Activated CD8-positive, alpha-beta memory T cell treated with anti-CD3 and anti-CD28 coated beads for 4 hours (primary cell): ENCODE data around the gene CASP10.
"Not testable (repeated sequence)": the region's sequence is repeated elsewhere in the genome, so short reads cannot be mapped to it uniquely, and the experiment has no call there.

Source experiments
- DNase-seq, 2 donors: peaks; one replicate each; pipeline ENCODE4 v3.0.0-alpha.2; 2020; ENCODE audit warnings: low read depth in 2 of 2

The CASP10 gene

DNA sequence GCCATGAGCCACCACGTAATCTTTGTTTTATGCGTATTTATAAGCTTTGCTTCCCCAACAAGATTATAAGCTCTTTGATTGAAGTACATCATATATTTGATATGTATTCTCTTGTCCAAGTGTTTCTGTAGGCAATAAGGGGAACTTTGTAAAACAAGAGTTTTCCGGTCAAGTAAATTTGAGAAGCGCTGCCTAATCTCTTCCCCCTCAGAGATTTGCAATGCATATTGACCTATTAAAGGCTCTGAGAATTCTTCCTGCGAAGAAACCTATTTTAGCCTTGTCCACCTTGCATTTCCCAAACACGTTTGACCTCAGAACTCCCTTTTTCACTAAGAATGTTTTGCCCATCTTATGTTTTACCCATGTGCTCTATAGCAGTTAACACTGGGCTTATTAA is 26.9 kb upstream of the CASP10 start:
- DNase-seq, result no peak

DNA sequence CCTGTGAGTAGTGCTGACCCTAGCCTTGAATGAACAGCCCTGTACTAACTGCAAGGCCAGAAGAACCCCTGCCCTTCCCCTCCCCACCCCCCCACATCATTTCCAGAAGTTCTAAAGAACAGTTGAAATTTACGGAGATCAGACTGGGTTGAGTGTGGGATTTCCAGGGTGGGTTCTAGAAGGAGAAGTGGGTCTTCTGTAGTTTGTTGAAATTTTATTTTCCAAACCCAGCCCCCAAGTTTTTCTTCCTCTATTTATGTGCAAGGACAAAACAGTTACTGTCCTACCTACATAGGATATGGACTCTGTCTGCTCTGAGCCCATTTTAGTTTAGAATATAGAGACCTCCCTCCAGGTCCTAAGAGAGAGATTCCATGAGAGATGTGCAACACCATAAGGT is 26.3 kb upstream of the CASP10 start:
- no peak for DNase-seq

DNA sequence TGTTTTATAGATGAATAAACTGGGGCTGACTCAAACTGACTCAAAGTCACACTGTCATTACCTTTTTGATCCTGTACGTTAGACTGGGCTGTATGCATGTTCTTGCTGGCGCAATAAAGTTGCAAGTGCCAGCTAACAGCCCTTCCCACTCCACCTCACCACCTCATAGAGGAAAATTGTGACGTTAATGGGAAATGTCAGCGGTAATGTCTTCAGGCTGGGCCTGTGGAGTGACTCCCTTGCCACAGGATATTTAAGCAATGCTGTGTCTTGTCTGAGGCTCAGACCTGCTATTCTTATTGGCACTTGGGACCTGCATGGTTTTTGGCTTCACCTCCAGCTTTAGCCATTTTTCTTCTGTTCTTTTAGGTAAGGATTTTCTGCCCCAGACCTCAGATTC is 25.2 kb upstream of the CASP10 start:
- no peak for DNase-seq

DNA sequence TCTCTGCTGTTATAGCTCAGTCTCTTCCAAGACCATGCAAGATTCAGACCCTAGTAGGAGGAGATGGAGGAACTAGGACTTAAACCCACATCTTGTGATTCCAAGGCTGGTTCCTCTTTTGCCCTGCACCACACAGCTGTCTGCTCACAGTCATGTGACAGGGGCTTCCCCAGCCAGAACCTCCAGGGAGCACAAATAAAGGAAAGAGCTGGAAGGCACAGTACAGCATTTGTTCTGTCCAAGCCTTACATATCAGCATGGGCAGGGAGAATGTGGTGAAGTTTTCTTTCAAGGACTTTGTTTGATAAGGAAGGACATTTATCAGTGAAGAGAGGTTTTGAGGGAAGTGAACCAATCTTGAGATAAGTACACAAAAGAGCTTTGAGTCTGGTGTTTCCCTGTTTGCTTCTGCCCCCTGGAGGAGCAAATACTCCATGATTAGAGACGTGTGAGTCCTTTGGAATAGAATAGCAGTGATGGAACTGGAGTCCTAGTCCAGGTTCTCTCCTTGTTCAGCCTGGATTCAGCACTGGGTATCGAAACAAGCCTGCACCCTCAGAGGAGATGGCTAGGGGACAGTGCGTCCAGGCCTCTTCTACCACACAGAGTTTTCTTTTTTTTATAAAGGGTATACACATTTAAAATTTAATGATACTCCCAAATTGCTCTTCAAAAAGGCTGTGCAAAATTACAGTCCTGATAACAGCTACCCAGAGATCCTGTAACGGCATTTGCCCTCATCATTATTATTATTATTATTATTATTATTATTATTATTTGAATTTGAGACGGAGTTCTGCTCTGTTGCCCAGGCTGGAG is 24.6 kb upstream of the CASP10 start:
- peak; percentile 14 to 30 for DNase-seq

DNA sequence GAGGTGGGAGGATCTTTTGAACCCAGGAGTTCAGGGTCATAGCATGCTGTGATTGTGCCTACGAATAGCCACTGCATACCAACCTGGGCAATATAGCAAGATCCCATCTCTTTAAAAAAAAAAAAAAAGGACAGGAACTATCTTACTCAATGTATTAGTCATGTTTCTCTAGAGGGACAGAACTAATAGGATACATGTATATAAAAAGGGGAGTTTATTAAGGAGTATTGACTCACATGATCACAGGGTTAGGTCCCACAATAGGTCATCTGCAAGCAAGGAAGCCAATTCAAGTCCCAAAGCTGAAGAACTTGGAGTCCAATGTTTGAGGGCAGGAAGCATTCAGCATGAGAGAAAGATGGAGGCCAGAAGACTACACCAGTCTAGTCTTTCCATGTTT is 18.8 kb upstream of the CASP10 start:
- DNase-seq, result no peak

DNA sequence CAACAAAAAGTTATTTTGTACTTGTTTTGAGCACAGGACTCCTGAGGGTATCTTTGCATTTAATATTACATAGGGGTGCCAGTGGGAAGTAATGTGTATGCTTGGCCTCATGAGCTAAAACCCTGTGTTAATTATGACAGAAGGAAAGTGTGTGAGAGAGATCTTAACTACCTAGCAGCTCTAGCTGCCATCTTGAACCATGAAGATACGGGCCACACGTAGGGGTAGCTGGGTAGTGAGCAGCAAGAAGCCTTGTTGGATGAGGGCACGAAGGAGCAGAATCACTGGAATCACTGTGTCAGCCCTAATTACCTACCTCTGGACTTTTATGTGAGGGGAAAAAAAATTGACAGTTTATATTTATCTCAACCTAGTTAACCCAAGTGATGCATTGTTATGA is 15.4 kb upstream of the CASP10 start:
- DNase-seq, result no peak

DNA sequence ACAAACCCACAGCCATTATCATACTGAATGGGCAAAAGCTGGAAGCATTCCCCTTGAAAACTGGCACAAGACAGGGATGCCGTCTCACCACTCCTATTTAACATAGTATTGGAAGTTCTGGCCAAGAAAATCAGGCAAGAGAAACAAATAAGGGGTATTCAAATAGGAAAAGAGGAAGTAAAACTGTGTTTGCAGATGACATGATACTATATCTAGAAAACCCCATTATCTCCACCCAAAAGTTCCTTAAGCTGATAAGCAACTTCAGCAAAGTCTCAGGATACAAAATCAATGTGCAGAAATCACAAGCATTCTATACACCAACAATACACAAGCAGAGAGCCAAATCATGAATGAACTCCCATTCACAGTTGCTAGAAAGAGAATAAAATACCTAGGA is 14.4 kb upstream of the CASP10 start:
- not testable (repeated sequence) for DNase-seq

DNA sequence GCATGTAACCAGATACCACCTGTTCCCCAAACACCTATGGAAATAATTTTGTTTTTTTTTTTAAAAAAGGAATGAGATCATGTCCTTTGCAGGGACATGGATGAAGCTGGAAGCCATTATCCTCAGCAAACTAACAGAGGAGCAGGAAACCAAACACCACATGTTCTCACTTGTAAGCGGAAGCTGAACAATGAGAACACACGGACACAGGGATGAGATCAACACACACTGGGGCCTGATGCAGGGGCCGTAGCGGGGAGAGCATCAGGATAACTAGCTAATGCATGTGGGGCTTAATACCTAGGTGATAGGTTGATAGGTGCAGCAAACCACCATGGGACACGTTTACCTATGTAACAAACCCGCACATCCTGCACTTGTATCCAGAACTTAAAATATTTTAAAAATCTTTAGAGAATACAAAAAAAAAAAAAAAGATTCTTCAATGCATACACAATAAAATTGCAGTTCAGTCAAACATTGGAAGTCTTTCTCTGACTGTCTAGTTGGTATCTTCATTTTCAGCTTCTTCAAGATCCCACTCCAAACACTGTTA is 11.6 kb upstream of the CASP10 start:
- DNase-seq, result no peak

DNA sequence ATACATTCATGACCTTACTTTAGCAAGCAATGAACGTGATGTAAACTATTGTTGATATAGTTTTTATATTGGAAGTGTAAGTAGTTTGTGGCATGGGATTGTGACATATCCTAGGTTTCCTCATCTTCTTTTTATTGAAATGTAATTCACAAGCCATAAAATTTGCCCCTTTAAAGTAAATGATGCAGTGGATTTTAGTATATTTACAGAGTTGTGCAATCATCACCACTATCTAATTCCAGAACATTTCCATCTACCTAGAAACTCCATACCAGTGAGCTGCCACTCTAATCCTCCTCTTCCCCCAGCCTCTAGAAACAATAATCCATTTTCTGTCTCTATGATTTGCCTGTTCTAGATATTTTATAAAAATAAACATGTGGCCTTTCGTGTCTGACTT is 10.7 kb upstream of the CASP10 start:
- no peak for DNase-seq

DNA sequence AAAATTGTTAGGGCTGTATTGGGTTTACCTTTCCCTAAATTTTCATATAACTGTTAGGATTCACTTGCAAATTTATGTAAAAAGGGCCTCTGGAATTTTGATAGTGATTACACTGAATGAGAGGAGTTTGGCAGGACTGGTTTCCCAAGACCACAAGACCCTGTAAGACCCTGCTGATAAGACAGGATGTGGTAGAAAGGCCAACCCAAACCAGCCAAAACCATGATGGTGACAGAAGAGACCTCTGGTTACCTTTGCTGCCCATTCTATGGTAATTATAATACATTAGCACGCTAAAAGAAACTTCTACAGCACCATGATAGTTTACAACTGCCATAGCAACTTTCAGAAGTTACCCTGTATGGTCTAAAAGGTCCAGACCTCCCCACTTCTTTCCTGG is 8.3 kb upstream of the CASP10 start:
- DNase-seq, result no peak

DNA sequence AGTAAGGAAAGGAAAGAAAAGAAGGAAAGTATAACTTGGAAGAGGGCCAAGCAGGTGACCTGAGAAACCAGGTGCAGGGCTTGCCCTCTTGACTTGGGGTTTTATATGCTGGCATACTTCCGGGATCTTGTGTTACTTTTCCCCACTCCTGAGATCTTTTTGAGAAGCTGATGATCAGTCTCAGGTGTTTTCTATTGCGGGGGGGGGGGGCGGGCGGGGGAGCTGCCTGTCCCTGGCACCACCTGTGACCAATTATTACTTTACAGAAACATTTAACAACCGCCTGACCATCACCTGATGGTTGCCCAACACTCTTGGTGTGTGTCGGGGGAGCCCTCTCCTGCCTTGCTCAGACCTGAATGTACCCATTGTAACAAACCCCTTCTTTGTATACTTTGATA is 6.9 kb upstream of the CASP10 start:
- no peak for DNase-seq

DNA sequence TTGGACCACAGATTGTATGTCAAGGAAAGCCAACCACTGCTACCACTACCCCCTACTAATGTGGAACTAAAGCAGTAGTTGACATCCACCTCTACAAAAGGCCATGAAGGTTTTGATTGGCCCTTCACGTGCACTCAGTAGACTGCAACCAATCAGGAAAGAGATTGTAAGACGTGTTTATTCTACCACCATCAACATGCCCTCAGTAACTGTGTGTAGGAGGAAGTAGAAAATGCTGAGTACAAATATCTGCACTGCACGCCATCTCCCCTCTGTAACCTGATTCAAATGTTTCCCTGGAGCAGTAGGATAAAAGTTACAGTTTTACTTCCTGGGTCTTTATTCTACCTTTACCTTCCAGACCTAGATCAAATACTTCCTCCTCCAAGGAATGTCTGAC is 2.9 kb upstream of the CASP10 start:
- DNase-seq, result no peak

DNA sequence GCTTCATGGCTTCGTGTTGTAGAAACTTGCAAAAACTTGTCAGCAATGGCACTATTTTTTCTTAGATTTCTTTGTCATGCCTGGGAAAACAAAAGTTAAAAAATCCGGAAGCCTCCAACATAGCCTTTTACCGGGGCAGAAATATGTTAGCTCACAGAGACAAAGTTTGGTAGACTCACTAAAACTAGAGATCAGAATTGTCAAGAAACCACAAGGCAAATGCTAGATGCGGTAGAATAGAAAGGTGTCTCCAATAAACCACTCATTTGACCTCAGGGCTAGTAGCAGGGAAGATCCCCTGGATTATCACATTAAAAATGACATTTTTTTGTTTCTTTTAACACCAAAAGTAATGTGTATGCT is 405 bp downstream of the CASP10 start:
- no peak for DNase-seq

DNA sequence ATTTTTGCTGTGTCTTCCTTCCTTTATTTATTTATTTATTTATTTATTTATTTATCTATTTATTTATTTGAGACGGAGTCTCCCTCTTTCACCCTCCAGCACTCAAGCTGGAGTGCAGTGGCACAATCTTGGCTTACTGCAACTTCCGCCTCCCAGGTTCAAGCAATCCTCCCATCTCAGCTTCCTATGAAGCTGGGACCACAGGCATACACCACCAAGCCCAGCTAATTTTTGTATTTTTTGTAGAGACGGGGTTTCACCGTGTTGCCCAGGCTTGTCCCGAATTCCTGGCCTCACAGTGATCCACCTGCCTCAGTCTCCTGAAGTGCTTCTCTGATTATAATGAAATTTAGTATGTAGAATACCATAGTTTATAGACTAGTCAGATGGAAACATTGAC is 894 bp downstream of the CASP10 start:
- not testable (repeated sequence) for DNase-seq

DNA sequence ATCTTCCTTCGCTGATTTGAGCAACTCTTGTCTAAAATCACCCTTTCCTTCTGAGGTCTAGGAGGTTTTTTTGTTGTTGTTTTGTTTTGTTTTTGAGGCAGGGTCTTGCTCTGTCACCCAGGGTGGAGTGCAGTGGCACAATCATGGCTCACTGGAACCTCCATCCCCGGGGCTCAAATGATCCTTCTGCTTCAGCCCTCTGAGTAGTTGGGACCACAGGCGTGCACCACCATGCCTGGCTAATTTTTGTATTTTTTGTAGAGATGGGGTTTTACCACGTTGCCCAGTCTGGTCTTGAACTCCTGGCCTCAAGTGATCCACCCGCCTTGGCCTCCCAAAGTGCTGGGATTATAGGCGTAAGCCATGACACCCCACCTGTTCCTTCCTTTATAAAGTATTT is 1.3 kb downstream of the CASP10 start:
- not testable (repeated sequence) for DNase-seq

DNA sequence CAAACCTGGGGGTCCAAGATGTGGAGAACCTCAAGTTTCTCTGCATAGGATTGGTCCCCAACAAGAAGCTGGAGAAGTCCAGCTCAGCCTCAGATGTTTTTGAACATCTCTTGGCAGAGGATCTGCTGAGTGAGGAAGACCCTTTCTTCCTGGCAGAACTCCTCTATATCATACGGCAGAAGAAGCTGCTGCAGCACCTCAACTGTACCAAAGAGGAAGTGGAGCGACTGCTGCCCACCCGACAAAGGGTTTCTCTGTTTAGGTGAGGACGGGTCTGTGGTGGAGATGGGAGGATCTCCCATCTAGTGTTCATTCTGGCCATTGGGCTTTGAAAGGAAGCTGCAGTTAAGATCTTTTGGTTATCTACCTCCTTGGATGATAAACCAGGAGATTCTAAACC is 2.9 kb downstream of the CASP10 start:
- no peak for DNase-seq

DNA sequence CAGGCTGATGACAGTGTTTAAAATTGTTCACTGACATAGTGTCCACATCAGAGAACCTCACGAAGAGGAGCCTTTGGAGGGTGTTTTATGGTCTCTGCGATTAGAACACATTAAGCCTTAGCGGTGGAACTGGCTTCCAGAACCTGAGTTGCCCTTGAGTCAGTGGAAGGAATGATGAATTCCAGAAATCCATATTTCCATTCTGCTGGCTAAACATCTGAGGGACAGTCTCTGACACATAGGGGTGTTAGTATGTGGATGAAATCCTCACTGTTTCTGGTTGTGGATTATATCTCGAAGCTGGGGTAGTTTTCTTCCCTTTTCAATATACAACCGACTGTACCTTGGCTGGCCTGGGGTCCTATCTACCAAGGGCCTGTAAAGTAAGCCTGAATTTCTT is 4.0 kb downstream of the CASP10 start:
- no peak for DNase-seq

DNA sequence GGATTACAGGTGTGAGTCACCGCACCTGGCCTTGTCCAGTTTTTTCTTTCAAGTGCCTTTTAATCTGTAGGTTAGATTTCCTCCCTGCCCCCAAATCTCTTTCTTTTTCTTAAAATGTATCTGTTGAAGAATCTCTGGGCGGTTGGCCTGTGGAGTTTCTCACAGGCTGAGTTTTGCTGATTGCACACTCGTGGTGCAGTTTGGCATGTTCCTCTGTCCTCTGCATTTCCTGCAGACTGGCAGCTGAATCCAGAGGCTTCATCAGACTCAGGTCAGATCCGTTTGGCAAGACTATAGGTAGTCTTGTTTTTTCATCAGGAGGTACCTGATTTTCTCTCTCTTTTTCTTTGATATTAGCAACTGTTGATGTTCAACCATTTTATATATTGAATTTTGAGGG is 5.5 kb downstream of the CASP10 start:
- DNase-seq, result no peak

DNA sequence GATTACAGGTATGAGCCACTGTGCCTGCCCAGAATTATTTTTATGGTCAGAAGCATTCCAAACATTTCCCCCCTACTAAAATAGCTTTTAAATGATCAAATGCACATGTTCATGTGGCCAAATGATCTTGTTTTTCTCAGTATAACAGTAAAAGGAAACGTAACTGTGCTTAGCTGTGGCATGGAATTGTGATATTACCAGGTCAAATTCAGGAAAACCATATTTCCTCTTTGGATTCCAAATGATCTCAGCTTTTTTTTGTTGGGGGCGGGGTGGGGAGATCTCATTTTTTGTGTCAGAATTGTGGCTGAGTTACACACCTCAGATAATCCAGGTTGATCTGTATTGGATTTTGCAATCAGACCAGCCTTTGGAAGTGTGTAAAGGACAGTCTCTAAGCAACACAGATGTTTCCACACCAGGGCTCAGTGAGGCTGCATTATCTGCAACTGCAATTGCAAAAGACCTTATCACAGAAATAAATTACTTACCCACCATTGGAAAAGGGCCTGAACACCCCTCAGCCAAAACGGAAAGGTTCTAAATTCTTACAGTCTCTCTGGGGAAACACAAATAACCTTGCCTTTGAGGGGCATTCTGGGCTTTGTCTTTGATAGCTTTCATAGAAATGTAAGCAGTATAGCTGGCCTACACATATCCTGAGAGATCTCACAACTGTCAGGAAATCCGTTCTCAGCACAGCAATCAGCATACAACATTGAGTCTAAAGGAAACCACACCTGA is 8.4 kb downstream of the CASP10 start:
- no peak for DNase-seq

DNA sequence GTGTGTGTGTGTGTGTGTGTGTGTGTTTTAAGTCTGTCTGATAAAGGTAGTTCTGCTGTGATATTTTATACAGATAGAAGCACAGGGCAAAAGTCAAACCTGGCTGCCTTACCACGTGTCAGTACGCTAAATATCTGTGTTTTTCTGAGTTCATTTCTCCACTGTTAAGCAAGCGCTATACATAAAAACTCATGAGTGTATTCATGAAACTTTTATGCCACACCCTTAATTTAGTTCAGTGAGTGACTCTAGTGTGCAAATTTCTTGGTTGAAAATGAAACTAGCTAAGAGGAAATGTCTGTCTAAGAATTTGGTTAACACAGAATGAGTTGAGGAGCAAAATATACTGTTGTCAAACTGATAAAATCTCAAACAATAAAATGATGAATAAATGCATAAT is 11.2 kb downstream of the CASP10 start:
- DNase-seq, result no peak

DNA sequence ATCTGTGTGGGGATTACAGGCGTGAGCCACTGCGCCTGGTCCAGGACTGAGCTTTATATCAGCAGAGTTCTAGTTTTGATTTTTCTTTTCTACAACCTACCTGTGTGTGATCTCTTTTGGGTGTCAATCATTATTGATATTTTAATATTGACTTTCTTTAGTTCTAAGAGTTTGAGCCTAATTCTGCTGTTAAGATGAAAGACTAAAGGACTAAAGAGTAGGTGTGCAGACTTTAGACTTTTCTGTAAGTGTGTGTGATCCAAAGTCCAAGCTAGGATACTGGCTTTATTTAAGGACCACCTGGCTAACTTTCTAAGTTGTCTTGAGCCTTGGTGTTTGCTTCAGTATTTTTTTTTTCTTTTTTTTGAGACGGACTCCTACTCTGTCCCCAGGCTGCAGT is 12.4 kb downstream of the CASP10 start:
- DNase-seq, result no peak

DNA sequence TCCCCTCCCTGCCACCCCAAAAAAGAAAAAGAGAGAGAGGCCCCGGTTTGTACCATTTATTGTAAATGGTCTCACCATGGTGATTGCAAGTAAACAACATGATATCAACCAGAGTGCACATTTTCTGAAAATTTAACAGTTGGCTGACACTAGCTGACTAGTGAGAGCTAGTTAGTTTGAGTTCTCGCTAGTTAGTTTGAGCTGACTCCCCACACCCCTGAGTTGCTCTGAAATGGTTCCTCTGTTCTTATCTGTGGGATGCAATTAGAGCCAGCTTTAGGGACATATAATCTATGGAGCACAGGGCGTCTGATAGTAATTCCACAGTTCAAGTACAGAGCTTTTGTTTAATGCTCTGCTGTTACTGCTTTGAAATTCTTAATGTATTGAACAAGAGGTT is 13.1 kb downstream of the CASP10 start:
- no peak for DNase-seq

DNA sequence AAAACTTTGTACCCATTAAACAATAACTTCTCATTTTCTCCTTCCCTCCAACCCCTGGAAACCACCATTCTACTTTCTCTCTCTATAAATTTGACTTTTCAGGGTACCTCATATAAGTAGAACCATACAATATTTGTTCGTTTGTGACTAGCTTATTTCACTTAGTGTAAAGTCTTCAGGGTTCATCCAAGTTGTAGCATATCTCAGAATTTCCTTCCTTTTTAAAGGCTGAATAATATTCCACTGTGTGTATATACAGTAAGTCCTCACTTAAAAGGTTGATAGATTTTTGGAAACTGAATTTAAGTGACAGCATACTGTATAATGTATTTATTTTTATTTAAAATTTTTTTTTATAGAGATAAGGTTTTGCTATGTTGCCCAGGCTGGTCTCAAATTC is 13.9 kb downstream of the CASP10 start:
- no peak for DNase-seq
